ENCODE measurements around the gene RPL27.

Gene RPL27

DNA sequence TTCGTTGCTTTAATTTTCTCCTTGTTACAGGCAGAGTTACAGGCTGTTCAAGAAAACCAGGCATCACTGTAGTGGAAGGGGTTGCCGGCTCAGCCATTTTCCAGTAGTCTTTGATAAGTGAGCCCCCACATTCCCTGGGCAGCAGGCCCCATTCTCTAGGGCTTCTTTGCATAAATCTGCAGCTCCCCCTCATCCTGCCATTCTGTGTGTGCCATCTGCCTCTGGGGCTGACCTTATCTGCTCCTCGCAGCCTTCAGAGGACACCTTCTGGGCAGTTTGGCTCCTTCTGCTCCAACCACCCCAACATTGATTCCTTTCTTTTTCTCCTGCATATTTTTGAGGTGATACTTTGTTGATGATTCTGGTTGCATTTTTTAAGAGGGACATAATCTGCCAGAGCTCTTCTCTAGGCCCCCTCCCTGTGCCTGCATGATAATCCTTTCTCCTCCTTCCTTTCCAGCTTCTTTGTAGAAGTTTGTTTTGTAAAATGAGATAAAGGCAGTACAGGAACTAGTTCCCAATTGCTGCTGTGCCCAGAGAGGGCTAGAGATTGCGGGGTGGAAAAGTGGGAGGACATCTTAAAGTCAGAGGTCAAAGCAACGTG is 43.9 kb downstream of the RPL27 start:
- no peak for DNase-seq (ENCODE audit: low read depth in 1 of 2, low spot score in 1 of 2)
- H3K27ac ChIP-seq (replicated peaks), result no peak overlapping the region
- TF ChIP-seq GABPA (IDR thresholded peaks at IDR 0.05; ENCODE audit: low read depth) (no peak), SPI1 (IDR thresholded peaks at IDR 0.05; ENCODE audit: borderline replicate concordance, low read depth) (no peak), POLR2AphosphoS5 (IDR thresholded peaks at IDR 0.05; ENCODE audit: low read depth) (no peak)
- TF ChIP-seq, protein P1, sequence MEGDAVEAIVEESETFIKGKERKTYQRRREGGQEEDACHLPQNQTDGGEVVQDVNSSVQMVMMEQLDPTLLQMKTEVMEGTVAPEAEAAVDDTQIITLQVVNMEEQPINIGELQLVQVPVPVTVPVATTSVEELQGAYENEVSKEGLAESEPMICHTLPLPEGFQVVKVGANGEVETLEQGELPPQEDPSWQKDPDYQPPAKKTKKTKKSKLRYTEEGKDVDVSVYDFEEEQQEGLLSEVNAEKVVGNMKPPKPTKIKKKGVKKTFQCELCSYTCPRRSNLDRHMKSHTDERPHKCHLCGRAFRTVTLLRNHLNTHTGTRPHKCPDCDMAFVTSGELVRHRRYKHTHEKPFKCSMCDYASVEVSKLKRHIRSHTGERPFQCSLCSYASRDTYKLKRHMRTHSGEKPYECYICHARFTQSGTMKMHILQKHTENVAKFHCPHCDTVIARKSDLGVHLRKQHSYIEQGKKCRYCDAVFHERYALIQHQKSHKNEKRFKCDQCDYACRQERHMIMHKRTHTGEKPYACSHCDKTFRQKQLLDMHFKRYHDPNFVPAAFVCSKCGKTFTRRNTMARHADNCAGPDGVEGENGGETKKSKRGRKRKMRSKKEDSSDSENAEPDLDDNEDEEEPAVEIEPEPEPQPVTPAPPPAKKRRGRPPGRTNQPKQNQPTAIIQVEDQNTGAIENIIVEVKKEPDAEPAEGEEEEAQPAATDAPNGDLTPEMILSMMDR (IDR thresholded peaks at IDR 0.05; ENCODE audit: insufficient read depth, low read length), result no peak
- TF ChIP-seq, protein P2, sequence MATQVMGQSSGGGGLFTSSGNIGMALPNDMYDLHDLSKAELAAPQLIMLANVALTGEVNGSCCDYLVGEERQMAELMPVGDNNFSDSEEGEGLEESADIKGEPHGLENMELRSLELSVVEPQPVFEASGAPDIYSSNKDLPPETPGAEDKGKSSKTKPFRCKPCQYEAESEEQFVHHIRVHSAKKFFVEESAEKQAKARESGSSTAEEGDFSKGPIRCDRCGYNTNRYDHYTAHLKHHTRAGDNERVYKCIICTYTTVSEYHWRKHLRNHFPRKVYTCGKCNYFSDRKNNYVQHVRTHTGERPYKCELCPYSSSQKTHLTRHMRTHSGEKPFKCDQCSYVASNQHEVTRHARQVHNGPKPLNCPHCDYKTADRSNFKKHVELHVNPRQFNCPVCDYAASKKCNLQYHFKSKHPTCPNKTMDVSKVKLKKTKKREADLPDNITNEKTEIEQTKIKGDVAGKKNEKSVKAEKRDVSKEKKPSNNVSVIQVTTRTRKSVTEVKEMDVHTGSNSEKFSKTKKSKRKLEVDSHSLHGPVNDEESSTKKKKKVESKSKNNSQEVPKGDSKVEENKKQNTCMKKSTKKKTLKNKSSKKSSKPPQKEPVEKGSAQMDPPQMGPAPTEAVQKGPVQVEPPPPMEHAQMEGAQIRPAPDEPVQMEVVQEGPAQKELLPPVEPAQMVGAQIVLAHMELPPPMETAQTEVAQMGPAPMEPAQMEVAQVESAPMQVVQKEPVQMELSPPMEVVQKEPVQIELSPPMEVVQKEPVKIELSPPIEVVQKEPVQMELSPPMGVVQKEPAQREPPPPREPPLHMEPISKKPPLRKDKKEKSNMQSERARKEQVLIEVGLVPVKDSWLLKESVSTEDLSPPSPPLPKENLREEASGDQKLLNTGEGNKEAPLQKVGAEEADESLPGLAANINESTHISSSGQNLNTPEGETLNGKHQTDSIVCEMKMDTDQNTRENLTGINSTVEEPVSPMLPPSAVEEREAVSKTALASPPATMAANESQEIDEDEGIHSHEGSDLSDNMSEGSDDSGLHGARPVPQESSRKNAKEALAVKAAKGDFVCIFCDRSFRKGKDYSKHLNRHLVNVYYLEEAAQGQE (IDR thresholded peaks at IDR 0.05; ENCODE audit: insufficient replicate concordance, low read depth), result no peak
- H3K27me3 ChIP-seq (ENCODE audit: insufficient read depth, poor library complexity, severe bottlenecking), result no peaks in the 10 kb centered on the region
- H3K4me3 ChIP-seq (replicated peaks; ENCODE audit: insufficient read depth, low read length), result no peak overlapping the region

DNA sequence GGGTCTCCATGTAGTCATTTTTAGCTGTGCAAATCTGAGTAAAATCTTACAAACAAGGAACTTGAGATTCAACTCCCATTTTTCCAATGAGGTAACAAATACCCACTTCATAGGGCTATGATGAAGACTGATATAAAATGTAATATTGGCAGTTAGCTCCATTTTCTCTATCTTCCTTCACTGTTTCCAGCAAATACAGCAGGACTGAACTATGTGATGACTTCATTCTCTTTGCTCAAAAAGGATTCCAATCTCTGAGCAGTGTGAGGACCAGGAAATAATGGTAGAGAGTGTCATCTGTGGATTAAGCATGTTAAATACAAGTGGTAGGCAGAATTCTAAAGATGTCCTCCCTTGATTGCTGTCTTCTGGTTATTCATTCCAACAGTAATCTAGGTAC is 45.1 kb downstream of the RPL27 start:
- no peaks in the 10 kb centered on the region for H3K27me3 ChIP-seq (ENCODE audit: insufficient read depth, poor library complexity, severe bottlenecking)
- H3K27ac ChIP-seq (replicated peaks), result no peak overlapping the region
- DNase-seq (ENCODE audit: low read depth in 1 of 2, low spot score in 1 of 2), result no peak
- TF ChIP-seq POLR2AphosphoS5 (IDR thresholded peaks at IDR 0.05; ENCODE audit: low read depth), result no peak
- TF ChIP-seq, protein P2 (IDR thresholded peaks at IDR 0.05; ENCODE audit: insufficient replicate concordance, low read depth), result no peak
- no peak for TF ChIP-seq SPI1 (IDR thresholded peaks at IDR 0.05; ENCODE audit: borderline replicate concordance, low read depth)
- TF ChIP-seq, protein P1 (IDR thresholded peaks at IDR 0.05; ENCODE audit: insufficient read depth, low read length), result no peak
- TF ChIP-seq GABPA (IDR thresholded peaks at IDR 0.05; ENCODE audit: low read depth), result no peak
- no peak overlapping the region for H3K4me3 ChIP-seq (replicated peaks; ENCODE audit: insufficient read depth, low read length)

DNA sequence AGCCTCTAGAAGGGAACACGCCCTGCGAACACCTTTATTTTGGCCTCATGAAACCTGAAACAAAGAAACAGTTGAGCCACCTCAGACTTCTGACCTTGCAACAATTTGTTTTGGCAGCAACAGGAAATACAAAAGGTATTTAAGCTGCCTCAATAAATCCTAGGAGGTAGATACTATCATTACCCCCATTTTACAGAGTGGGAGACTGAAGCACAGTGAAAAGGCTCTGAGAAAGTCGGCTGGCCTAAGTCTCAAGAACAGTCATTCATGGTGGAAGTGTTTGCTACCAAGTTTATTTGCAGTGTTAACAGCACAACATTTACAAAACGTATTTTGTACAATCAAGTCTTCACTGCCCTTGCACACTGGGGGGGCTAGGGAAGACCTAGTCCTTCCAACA is 45.8 kb downstream of the RPL27 start:
- TF ChIP-seq GABPA (IDR thresholded peaks at IDR 0.05; ENCODE audit: low read depth) (no peak), SPI1 (IDR thresholded peaks at IDR 0.05; ENCODE audit: borderline replicate concordance, low read depth) (no peak), POLR2AphosphoS5 (IDR thresholded peaks at IDR 0.05; ENCODE audit: low read depth) (no peak)
- TF ChIP-seq, protein P1 (IDR thresholded peaks at IDR 0.05; ENCODE audit: insufficient read depth, low read length), result no peak
- TF ChIP-seq, protein P2 (IDR thresholded peaks at IDR 0.05; ENCODE audit: insufficient replicate concordance, low read depth), result no peak
- no peak for DNase-seq (ENCODE audit: low read depth in 1 of 2, low spot score in 1 of 2)
- no peak overlapping the region for H3K27ac ChIP-seq (replicated peaks)
- no peak overlapping the region for H3K4me3 ChIP-seq (replicated peaks; ENCODE audit: insufficient read depth, low read length)
- H3K27me3 ChIP-seq (ENCODE audit: insufficient read depth, poor library complexity, severe bottlenecking), result no peaks in the 10 kb centered on the region
